CD4-positive, alpha-beta T cell (primary cell): ENCODE results near the gene PPARG. TPM values are rescaled to one million over a fixed set of nuclear protein-coding genes. Genes with fewer than 3 reads are reported as not detected.

Experiments
- ATAC-seq: fragments of 200-7000 bp; cut with Tn5 transposase; one replicate; pipeline ENCODE4 v1.10.0; 2022; ENCODE audit warnings: mild to moderate bottlenecking; ENCODE audit not compliant: poor library complexity
- CTCF ChIA-PET: fragments of 350-600 bp; sonication (Branson Sonifier 250); formaldehyde crosslinking; loops from one replicate; lab custom pipeline; 2021; ENCODE audit warnings: antibody characterized with exemption, inconsistent platforms; lab: Charles Lee
- POLR2A ChIA-PET: fragments of 350-600 bp; sonication (Branson Sonifier 250); formaldehyde crosslinking; loops from one replicate; lab custom pipeline; 2021; ENCODE audit warnings: antibody characterized with exemption, inconsistent platforms; lab: Charles Lee
- DNase-seq, 14 experiments: peaks; one replicate each; pipeline ENCODE4 v3.0.0-alpha.2; 2013 to 2020; ENCODE audit warnings: mixed read lengths in 2 of 14
- H3K27ac ChIP-seq, 2 donors: one replicate each; pipeline versions ENCODE4 v1.5.1 to v1.7.0; 2013; ENCODE audit warnings: low read length in 2 of 2, low read depth in 1 of 2, mild to moderate bottlenecking in 1 of 2
- H3K27me3 ChIP-seq, 2 experiments: 1 replicate in 1 of 2; 2 replicates in 1 of 2; pipeline versions ENCODE4 v1.6.1 to v1.7.0; 2013; ENCODE audit warnings: low read length in 2 of 2, control low read depth in 1 of 2, mild to moderate bottlenecking in 1 of 2, moderate library complexity in 1 of 2; ENCODE audit not compliant: insufficient read depth in 2 of 2, control insufficient read depth in 1 of 2
- H3K36me3 ChIP-seq: one replicate; pipeline ENCODE4 v1.6.1; 2013; ENCODE audit warnings: low read length, control low read depth; ENCODE audit not compliant: insufficient read depth
- H3K4me1 ChIP-seq: one replicate; pipeline ENCODE4 v1.6.1; 2013; ENCODE audit warnings: low read length, control low read depth; ENCODE audit not compliant: insufficient read depth
- H3K4me3 ChIP-seq: one replicate; pipeline ENCODE4 v1.5.1; 2013; ENCODE audit warnings: mild to moderate bottlenecking, low read length, moderate library complexity
- H3K9me3 ChIP-seq, 2 experiments: 1 replicate in 1 of 2; 2 replicates in 1 of 2; pipeline versions ENCODE4 v1.6.1 to v1.7.0; 2013; ENCODE audit warnings: low read length in 2 of 2, mild to moderate bottlenecking in 2 of 2, control low read depth in 1 of 2, moderate library complexity in 1 of 2; ENCODE audit not compliant: control insufficient read depth in 1 of 2, insufficient read depth in 1 of 2
- H3K27ac Mint-ChIP-seq: one replicate; pipeline ENCODE4 v1.8.0; 2020; ENCODE audit warnings: mixed read lengths
- H3K27me3 Mint-ChIP-seq: one replicate; pipeline ENCODE4 v1.8.0; 2021; ENCODE audit warnings: mixed read lengths
- H3K36me3 Mint-ChIP-seq: one replicate; pipeline ENCODE4 v1.8.0; 2021; ENCODE audit warnings: low read depth, mixed read lengths
- H3K4me1 Mint-ChIP-seq: one replicate; pipeline ENCODE4 v1.8.0; 2021; ENCODE audit warnings: low read depth, mixed read lengths
- H3K4me3 Mint-ChIP-seq: one replicate; pipeline ENCODE4 v1.8.0; 2020; ENCODE audit warnings: mild to moderate bottlenecking, mixed read lengths
- H3K9me3 Mint-ChIP-seq: one replicate; pipeline ENCODE4 v1.8.0; 2020; ENCODE audit warnings: mixed read lengths
- CTCF ChIP-seq: fragments of 200-600 bp; IDR thresholded peaks from one replicate; pipeline ENCODE4 v1.8.0; 2022; ENCODE audit warnings: antibody characterized with exemption, mild to moderate bottlenecking
- intact Hi-C, 2 experiments: fragments of 100-400 bp; cut with DNase I in 1 of 2; cut with micrococcal nuclease in 1 of 2; formaldehyde crosslinking; loops; one replicate each; pipeline versions ENCODE4 v1.15.1 to v1.9.0; 2023 to 2025; cut with DNase I, micrococcal nuclease
- total RNA-seq, 174 experiments: library from RNA in 2 of 174; stranded (reverse) in 2 of 174; gene quantifications; one replicate each; pipeline ENCODE4 v1.2.3 and lab custom pipeline; 2021 to 2026

PPARG gene
- total RNA-seq, 2 experiments from 2014 or later = 0.27 to 0.75 TPM

GRCh38 chr3:12267376-12268030, 21.4 kb upstream of the PPARG start:
- Mint-ChIP-seq H3K36me3 (no peaks in the 10 kb centered on the region), H3K27ac (no peak overlapping the region), H3K27me3 (peaks cover 5% of the 10 kb centered on the region), H3K4me3 (no peak overlapping the region), H3K4me1 (no peaks in the 10 kb centered on the region), H3K9me3 (no peaks in the 10 kb centered on the region)
- no peaks in the 10 kb centered on the region for H3K9me3 ChIP-seq
- no peaks in the 10 kb centered on the region for H3K4me1 ChIP-seq
- intact Hi-C loops = no loop called here
- DNase-seq = no peak
- CTCF ChIA-PET = no interaction called here
- POLR2A ChIA-PET = no interaction called here
- H3K4me3 ChIP-seq = no peak overlapping the region
- H3K27ac ChIP-seq = no peak overlapping the region
- no peaks in the 10 kb centered on the region for H3K27me3 ChIP-seq
- H3K36me3 ChIP-seq = no peaks in the 10 kb centered on the region
- no peak for ATAC-seq
- TF ChIP-seq CTCF = no peak

GRCh38 chr3:12268049-12268735, 20.7 kb upstream of the PPARG start:
- H3K4me3 Mint-ChIP-seq = no peak overlapping the region
- H3K27ac ChIP-seq = no peak overlapping the region
- H3K36me3 ChIP-seq = no peaks in the 10 kb centered on the region
- intact Hi-C loops = no loop called here
- no peak overlapping the region for H3K4me3 ChIP-seq
- H3K36me3 Mint-ChIP-seq = no peaks in the 10 kb centered on the region
- POLR2A ChIA-PET = no interaction called here
- H3K4me1 Mint-ChIP-seq = no peaks in the 10 kb centered on the region
- ATAC-seq = no peak
- H3K27me3 ChIP-seq = no peaks in the 10 kb centered on the region
- H3K27me3 Mint-ChIP-seq = peaks cover 9% of the 10 kb centered on the region
- TF ChIP-seq CTCF = no peak
- no peaks in the 10 kb centered on the region for H3K9me3 Mint-ChIP-seq
- no peaks in the 10 kb centered on the region for H3K9me3 ChIP-seq
- CTCF ChIA-PET = no interaction called here
- H3K27ac Mint-ChIP-seq = no peak overlapping the region
- no peak for DNase-seq
- H3K4me1 ChIP-seq = no peaks in the 10 kb centered on the region

GRCh38 chr3:12270976-12271375, 17.9 kb upstream of the PPARG start:
- TF ChIP-seq CTCF = no peak
- H3K9me3 ChIP-seq = no peaks in the 10 kb centered on the region
- Mint-ChIP-seq H3K27me3 (peaks cover 16% of the 10 kb centered on the region), H3K36me3 (no peaks in the 10 kb centered on the region), H3K9me3 (no peaks in the 10 kb centered on the region), H3K4me1 (no peaks in the 10 kb centered on the region), H3K4me3 (no peak overlapping the region), H3K27ac (no peak overlapping the region)
- ChIA-PET POLR2A (no interaction called here), CTCF (interaction anchor here (0.7 kb wide), 1 partner anchor 37 kb away, joined by 3 read pairs; no protein-coding TSS in a partner anchor)
- no peaks in the 10 kb centered on the region for H3K4me1 ChIP-seq
- intact Hi-C loops = no loop called here
- H3K4me3 ChIP-seq = no peak overlapping the region
- no peaks in the 10 kb centered on the region for H3K36me3 ChIP-seq
- H3K27me3 ChIP-seq = no peaks in the 10 kb centered on the region
- ATAC-seq = no peak
- no peak overlapping the region for H3K27ac ChIP-seq
- DNase-seq = no peak
